ENCODE results near the gene COL6A6.
"Not testable (repeated sequence)": the region's sequence is repeated elsewhere in the genome, so short reads cannot be mapped to it uniquely, and the experiment has no call there.

COL6A6 gene

DNA sequence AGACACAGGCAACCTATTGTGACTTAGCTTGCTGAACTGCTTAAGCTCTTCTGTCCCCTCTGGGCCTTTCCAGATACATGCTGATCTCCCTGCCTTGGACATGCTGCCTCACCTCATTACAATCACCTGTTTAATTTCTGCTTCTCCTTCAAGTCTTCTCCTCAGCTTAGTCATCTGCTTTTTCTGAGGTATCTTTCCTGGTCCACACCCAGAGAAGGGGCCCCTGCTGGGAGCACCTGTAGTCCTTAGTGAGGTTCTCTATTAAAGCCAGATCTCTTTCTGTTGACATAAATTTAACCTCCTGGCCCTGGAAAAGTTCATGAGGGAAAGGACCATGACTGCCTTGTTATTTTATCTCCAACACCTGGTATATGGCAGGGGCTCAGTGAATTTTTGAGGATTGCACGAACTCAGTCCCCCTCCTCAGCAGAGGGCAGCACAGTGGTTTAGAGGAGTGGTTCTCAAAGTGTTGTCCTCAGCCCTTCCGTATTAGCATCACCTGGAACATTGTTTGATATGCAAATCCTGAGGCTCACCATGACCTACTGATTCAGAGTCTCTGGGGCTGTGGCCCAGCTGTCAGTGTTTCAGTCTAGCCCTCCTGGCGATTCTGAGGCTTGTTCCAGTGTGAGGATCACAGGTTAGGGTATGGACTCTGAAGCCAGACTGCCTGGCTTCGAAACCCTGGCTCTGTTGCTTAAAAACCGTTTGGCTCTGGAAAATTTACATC is 12.7 kb downstream of the COL6A6 start:
- no peak for DNase-seq (ENCODE audit: low read depth, low spot score)

DNA sequence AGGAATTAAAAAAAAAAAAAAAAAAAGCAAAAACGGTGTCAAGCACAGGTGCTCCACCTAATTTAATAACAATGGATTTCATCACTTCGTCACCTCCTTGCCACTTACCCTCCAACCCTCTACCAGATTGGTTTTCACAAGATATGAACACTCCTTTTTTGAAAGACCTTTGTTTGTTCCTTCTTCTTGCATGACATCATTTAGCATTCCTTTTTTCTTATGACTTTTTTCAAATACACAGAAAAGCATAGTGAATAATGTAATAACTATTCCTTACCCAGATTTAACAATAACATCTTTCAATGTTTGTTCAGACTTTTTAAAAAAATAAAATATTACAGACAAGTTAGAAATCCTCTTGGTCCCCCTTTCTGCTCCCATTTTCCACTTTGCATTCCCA is 16.3 kb downstream of the COL6A6 start:
- DNase-seq (ENCODE audit: low read depth, low spot score) = no peak

DNA sequence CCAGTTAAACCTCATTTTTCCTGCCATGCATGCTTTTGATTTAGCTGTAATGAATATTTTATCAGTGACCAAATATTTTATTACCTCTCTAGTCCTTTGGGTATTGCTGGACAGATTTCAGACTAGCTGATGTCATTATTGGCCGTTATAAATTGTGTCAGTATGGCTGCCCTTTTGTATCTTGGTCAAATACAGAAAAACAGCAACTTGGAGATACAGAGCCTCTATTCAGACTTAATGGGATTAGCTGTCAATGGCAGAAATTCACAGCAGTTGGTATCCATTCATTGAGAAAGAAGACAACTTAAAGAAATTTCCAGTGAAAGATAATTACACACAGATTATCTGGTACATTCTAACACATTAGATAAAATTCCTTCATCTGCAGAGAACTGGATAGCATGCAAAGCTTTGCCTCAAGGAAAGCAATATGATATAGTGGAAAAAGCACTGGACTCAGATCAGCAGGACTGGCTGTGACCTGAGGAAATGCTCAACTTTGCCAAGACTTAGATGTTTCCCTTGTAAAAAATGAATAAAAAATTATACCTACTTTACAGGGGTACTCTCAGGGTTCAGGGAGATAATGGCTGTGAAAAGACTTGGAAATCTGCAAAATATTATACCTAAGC is 20.8 kb downstream of the COL6A6 start:
- DNase-seq (ENCODE audit: low read depth, low spot score) = no peak

DNA sequence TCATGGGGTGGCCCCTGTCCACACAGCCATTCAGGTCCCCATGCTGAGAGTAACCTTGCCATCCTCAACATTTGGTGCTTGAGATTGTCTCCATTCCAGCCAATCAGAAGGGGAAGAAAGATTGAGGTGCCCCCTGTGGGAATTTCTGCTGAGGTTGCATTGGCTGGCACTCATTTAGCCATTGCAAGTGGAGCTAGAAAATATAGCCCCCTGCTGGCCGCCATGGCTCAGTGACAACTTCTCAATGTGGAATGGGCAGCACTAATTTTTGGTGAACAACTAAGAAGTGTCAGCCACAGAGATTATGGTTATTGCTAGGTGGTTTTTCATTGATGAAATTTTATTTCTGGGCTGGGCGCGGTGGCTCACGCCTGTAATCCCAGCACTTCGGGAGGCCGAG is 22.0 kb downstream of the COL6A6 start:
- peak; percentile 0 for DNase-seq (ENCODE audit: low read depth, low spot score)

DNA sequence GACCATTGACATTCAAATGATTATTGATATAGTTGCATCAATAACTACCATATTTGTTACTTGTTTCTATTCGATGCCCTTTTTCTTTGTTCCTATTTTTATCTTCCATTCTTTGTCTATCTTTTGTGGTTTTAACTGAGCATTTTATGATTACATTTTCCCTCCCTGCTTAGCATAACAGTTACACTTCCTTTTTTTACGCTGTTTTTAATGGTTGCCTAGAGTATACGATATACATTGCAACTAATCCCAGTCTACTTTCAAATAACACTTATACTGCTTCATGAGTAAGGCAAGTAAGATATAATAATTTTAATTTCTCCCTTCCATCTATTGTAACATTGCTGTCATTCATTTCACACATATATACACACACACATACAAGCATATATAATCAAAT is 26.3 kb downstream of the COL6A6 start:
- no peak for DNase-seq (ENCODE audit: low read depth, low spot score)

DNA sequence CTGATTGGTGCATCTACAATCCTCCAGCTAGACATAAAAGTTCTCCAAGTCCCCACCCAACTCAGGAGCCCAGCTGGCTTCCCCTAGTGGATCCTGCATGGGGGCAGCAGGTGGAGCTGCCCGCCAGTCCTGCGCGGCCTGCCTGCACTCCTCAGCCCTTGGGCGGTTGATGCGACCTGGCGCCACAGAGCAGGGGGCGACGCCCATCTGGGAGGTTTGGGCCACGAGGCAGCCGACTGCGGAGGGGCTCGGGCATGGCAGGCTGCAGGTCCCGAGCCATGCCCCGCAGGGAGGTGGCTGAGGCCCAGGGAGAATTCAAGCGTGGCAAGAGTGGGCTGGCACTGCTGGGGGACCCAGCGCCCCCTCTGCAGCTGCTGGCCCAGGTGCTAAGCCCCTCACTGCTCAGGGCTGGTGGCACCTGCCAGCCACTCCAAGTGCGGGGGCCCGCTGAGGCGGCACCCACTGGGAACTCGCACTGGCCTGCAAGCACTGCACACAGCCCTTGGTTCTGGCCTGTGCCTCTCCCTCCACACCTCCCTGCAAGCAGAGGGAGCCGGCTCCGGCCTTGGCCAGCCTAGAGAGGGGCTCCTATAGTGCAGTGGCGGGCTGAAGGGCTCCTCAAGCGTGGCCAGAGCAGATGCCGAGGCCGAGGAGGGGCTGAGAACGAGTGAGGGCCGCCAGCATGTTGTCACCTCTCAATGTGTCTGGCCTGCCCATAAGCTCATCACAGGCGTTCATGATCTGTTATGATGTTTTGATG is 30.1 kb downstream of the COL6A6 start:
- no peak for DNase-seq (ENCODE audit: low read depth, low spot score)

DNA sequence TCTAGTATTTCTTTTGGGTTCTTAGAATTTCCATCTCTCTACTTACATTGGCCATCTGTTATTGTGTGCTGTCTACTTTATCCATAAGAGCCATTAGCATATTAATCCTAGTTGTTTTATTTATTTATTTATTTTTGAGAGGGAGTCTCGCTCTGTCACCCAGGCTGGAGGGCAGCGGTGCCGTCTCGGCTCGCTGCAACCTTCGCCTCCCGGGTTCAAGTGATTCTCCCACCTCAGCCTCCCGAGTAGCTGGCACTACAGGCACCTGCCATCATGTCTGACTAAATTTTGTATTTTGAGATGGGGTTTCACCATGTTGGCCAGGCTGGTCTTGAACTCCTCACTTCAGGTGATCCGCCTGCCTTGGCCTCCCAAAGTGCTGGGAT is 30.7 kb downstream of the COL6A6 start:
- DNase-seq (ENCODE audit: low read depth, low spot score) = not testable (repeated sequence)

DNA sequence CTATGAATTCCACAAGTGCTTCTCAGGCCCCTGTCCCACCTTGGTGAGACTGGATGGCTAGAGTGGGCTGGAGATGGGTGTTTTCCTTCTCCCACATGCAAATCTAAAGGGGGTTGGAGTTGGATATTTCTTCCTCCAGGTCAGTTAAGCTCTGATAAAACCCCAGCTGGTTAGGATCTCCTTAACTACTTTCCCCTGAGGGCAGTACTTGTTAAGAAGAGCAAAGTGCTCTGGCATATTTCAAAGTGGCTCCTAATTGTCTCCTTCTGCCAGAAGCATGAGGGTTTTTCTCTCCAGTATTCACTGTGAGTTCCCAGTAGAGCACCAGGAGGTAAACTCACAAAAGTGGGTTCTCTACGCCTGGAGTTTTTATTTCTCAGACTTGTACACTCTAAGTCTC is 31.4 kb downstream of the COL6A6 start:
- no peak for DNase-seq (ENCODE audit: low read depth, low spot score)

DNA sequence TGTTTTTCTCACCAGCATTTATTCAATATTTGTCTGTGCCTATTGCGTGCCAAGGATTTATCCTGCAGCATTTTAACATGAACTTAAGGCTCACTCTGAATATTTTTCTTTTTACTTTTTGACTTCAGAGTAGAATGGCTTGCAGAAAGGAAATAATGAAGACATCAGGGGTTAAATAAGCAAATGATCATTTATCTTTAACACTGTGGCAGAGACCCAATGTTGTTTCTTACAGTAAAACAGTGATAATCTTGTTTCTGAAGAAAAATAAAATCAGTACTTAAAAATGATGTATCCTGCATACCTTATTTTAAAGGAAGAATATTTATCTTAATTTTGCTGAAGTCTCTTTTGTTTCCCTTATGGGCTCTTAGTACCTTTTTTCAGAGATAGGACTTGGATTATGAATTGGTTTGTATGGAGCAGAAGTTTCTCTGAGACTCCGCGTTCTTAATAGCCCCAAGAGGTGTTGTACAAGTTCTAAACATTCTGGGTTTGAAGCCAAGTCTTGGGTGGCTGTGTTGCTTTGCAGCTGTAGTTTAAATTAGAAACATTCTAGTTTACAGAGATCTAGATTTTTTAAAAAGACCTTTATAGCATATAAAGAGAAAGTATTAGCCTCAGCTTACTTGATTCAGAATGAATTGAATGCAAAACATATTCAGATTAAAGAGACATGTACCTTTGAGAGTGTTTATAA is 40.5 kb downstream of the COL6A6 start:
- no peak for DNase-seq (ENCODE audit: low read depth, low spot score)

DNA sequence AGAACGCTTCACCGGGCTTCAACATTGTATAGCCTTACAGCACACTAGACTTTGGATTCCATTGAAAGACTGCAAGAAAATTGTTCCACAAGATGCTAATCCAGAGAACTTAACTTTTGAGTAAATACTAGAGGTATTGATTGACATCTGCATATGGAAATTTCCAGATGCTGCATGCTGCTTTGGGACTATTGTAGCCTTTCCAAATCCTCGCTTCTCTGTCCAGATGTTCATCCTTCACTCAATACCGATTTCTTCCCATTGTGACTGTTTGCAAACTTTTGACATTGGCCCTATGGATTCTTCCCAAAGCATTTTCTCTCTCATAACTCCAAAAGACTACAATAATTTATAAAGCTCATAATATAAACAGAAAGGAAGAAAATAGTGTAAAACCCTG is 41.4 kb downstream of the COL6A6 start:
- no peak for DNase-seq (ENCODE audit: low read depth, low spot score)

DNA sequence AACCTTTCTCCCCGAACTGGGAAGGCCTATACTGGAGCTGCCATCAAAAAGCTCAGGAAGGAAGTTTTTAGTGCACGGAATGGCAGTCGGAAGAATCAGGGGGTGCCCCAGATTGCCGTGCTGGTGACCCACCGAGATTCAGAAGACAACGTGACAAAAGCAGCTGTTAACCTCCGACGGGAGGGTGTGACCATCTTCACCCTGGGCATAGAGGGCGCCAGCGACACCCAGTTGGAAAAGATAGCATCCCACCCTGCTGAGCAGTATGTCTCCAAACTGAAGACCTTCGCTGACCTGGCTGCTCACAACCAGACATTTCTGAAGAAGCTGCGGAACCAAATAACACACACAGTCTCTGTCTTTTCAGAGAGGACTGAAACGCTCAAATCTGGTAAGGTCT is 48.2 kb downstream of the COL6A6 start:
- no peak for DNase-seq (ENCODE audit: low read depth, low spot score)
